Astrocyte (in vitro differentiated cells and primary cell): Measurements from ENCODE around the gene BOLA2. TPM values are rescaled to one million over a fixed set of nuclear protein-coding genes. Genes with fewer than 3 reads are reported as not detected.
"Not testable (repeated sequence)": the region's sequence is repeated elsewhere in the genome, so short reads cannot be mapped to it uniquely, and the experiment has no call there.

ENCODE experiments used
- DNase-seq: peaks from one replicate; pipeline ENCODE4 v3.0.0-alpha.2; 2010; ENCODE audit warnings: low read depth
- FAIRE-seq: peaks from 2 replicates; lab custom pipeline; 2011; peaks lifted over from hg19 to GRCh38; lab: Jason Lieb, UNC
- H2AFZ ChIP-seq: 2 replicates; pipeline ENCODE4 v1.6.0; 2012; ENCODE audit warnings: low read depth, low read length, inconsistent platforms
- H3K27ac ChIP-seq: 2 replicates; pipeline ENCODE4 v1.5.1; 2011; ENCODE audit warnings: low read depth, low read length, inconsistent platforms
- H3K27me3 ChIP-seq: 2 replicates; pipeline ENCODE4 v1.6.0; 2011; ENCODE audit warnings: low read length, inconsistent platforms; ENCODE audit not compliant: insufficient read depth
- H3K36me3 ChIP-seq: 2 replicates; pipeline ENCODE4 v1.5.1; 2011; ENCODE audit warnings: low read length, inconsistent platforms; ENCODE audit not compliant: insufficient read depth
- H3K4me1 ChIP-seq: 2 replicates; pipeline ENCODE4 v1.5.1; 2011; ENCODE audit warnings: low read length, inconsistent platforms; ENCODE audit not compliant: insufficient read depth
- H3K4me2 ChIP-seq: 2 replicates; pipeline ENCODE4 v1.6.0; 2012; ENCODE audit warnings: low read length, inconsistent platforms
- H3K4me3 ChIP-seq: 2 replicates; pipeline ENCODE4 v1.5.1; 2011; ENCODE audit warnings: low read depth, mild to moderate bottlenecking, low read length, inconsistent platforms; ENCODE audit not compliant: insufficient read depth
- H3K79me2 ChIP-seq: 2 replicates; pipeline ENCODE4 v1.6.0; 2012; ENCODE audit warnings: mild to moderate bottlenecking, low read length, inconsistent platforms; ENCODE audit not compliant: insufficient read depth
- H3K9ac ChIP-seq: 2 replicates; pipeline ENCODE4 v1.6.0; 2012; ENCODE audit warnings: mild to moderate bottlenecking, low read length, inconsistent platforms
- H3K9me3 ChIP-seq: 2 replicates; pipeline ENCODE4 v1.5.1; 2012; ENCODE audit warnings: low read depth, mild to moderate bottlenecking, low read length, inconsistent platforms; ENCODE audit not compliant: insufficient read depth
- H4K20me1 ChIP-seq: 2 replicates; pipeline ENCODE4 v1.6.0; 2012; ENCODE audit warnings: low read length, inconsistent platforms; ENCODE audit not compliant: insufficient read depth
- H3K27ac Mint-ChIP-seq: one replicate; pipeline ENCODE4 v1.8.0; 2021; ENCODE audit warnings: mild to moderate bottlenecking, mixed read lengths; ENCODE audit not compliant: unreplicated experiment
- H3K27me3 Mint-ChIP-seq: one replicate; pipeline ENCODE4 v1.8.0; 2021; ENCODE audit warnings: low read depth, mixed read lengths; ENCODE audit not compliant: unreplicated experiment
- H3K36me3 Mint-ChIP-seq: one replicate; pipeline ENCODE4 v1.8.0; 2021; ENCODE audit warnings: low read depth, mixed read lengths; ENCODE audit not compliant: unreplicated experiment
- H3K4me1 Mint-ChIP-seq: one replicate; pipeline ENCODE4 v1.8.0; 2021; ENCODE audit warnings: low read depth, mixed read lengths; ENCODE audit not compliant: unreplicated experiment
- H3K4me3 Mint-ChIP-seq: one replicate; pipeline ENCODE4 v1.8.0; 2021; ENCODE audit warnings: mild to moderate bottlenecking, moderate library complexity, mixed read lengths; ENCODE audit not compliant: unreplicated experiment
- H3K9me3 Mint-ChIP-seq: one replicate; pipeline ENCODE4 v1.8.0; 2021; ENCODE audit warnings: mild to moderate bottlenecking, mixed read lengths; ENCODE audit not compliant: unreplicated experiment
- total RNA-seq: library from RNA; stranded (reverse); gene quantifications from 2 replicates; pipeline ENCODE4 v1.2.1, GENCODE V29; 2021

Gene BOLA2
- total RNA-seq, 1 donor from 2014 or later, result 9.7 TPM

GRCh38 chr16:29453754-29454153 is 397 bp downstream of the BOLA2 start:
- not testable (repeated sequence) for FAIRE-seq, H3K36me3 ChIP-seq, H3K27ac Mint-ChIP-seq, H3K27ac ChIP-seq, H3K4me1 Mint-ChIP-seq, H3K9ac ChIP-seq, H3K36me3 Mint-ChIP-seq, H3K27me3 Mint-ChIP-seq, H3K9me3 Mint-ChIP-seq, H3K27me3 ChIP-seq, H2AFZ ChIP-seq, H3K9me3 ChIP-seq, H3K4me1 ChIP-seq, H3K4me3 Mint-ChIP-seq, H4K20me1 ChIP-seq, DNase-seq, H3K4me3 ChIP-seq, H3K79me2 ChIP-seq, H3K4me2 ChIP-seq

GRCh38 chr16:29425390-29425789 is 28.8 kb downstream of the BOLA2 start:
- not testable (repeated sequence) for H2AFZ ChIP-seq, H3K4me3 Mint-ChIP-seq, H3K79me2 ChIP-seq, DNase-seq, H3K36me3 ChIP-seq, H3K4me2 ChIP-seq, H3K4me1 Mint-ChIP-seq, H3K9me3 Mint-ChIP-seq, H3K27me3 Mint-ChIP-seq, H3K4me1 ChIP-seq, H4K20me1 ChIP-seq, H3K27me3 ChIP-seq, H3K4me3 ChIP-seq, FAIRE-seq, H3K27ac ChIP-seq, H3K27ac Mint-ChIP-seq, H3K9ac ChIP-seq, H3K9me3 ChIP-seq, H3K36me3 Mint-ChIP-seq

- not testable (repeated sequence) for H3K36me3 Mint-ChIP-seq, H3K4me2 ChIP-seq, DNase-seq, H3K79me2 ChIP-seq, H3K27me3 Mint-ChIP-seq, H3K9me3 Mint-ChIP-seq, H4K20me1 ChIP-seq, H3K36me3 ChIP-seq, FAIRE-seq, H3K4me3 Mint-ChIP-seq, H3K4me3 ChIP-seq, H3K9me3 ChIP-seq, H3K27me3 ChIP-seq, H3K4me1 Mint-ChIP-seq, H3K27ac ChIP-seq, H3K27ac Mint-ChIP-seq, H2AFZ ChIP-seq, H3K4me1 ChIP-seq, H3K9ac ChIP-seq
These were observed 30.6 kb downstream of the BOLA2 start for GRCh38 chr16:29423587-29423986.

- not testable (repeated sequence) for H3K4me2 ChIP-seq, H2AFZ ChIP-seq, FAIRE-seq, H3K9me3 Mint-ChIP-seq, H3K4me1 Mint-ChIP-seq, H3K36me3 ChIP-seq, H3K4me3 Mint-ChIP-seq, H3K27me3 Mint-ChIP-seq, H3K4me1 ChIP-seq, H3K27me3 ChIP-seq, H3K36me3 Mint-ChIP-seq, H3K27ac Mint-ChIP-seq, H3K9me3 ChIP-seq, H3K27ac ChIP-seq, H3K4me3 ChIP-seq, H3K9ac ChIP-seq, H3K79me2 ChIP-seq, H4K20me1 ChIP-seq
- DNase-seq, result peak; percentile 82
These were observed 48.9 kb downstream of the BOLA2 start for GRCh38 chr16:29405249-29405648.

Other genes with a start within 250 kb of the BOLA2 start
- 0.79 and 1.3 TPM in 2 replicates for gene NPIPB11, start 47.6 kb downstream of the BOLA2 start, total RNA-seq
- 27.4 and 30.7 TPM in 2 replicates for gene SLX1B, start 182 bp upstream of the BOLA2 start, total RNA-seq
- gene SULT1A4, start 5.6 kb upstream of the BOLA2 start, total RNA-seq, result 1.2 and 1.9 TPM in 2 replicates
- 51.7 and 61.9 TPM in 2 replicates for gene NPIPB12, start 52.1 kb upstream of the BOLA2 start, total RNA-seq
- 0.07 TPM in 1 of 2 replicates, not detected in the other for gene SPN, start 208.9 kb upstream of the BOLA2 start, total RNA-seq
- 85.9 and 98.1 TPM in 2 replicates for gene QPRT, start 224.8 kb upstream of the BOLA2 start, total RNA-seq